Vagina (tissue), 2 donors: ENCODE data around the gene KCNG2. TPM values are rescaled to one million over a fixed set of nuclear protein-coding genes. Genes with fewer than 3 reads are reported as not detected.

Experiments
- DNase-seq, 2 donors: peaks; one replicate each; pipeline ENCODE4 v3.0.0-alpha.2; 2017; ENCODE audit errors: extremely low spot score in 2 of 2
- H3K27ac ChIP-seq: fragments of 200-600 bp; sonication (generic); one replicate; pipeline ENCODE4 v1.5.1; 2019
- H3K27me3 ChIP-seq: fragments of 200-600 bp; sonication (generic); one replicate; pipeline ENCODE4 v1.5.1; 2019
- H3K36me3 ChIP-seq, 2 donors: fragments of 200-600 bp; sonication (generic); one replicate each; pipeline ENCODE4 v1.5.1; 2017 to 2019
- H3K4me1 ChIP-seq: fragments of 200-600 bp; sonication (generic); one replicate; pipeline ENCODE4 v1.5.1; 2019
- H3K4me3 ChIP-seq, 2 donors: fragments of 200-600 bp; sonication (generic); 1 replicate in 1 of 2; 2 replicates in 1 of 2; pipeline ENCODE4 v1.5.1; 2016 to 2019
- H3K9me3 ChIP-seq: fragments of 200-600 bp; sonication (generic); one replicate; pipeline ENCODE4 v1.5.1; 2019
- POLR2A ChIP-seq, 2 donors: fragments of 450-650 bp; IDR thresholded peaks; one replicate each; pipeline ENCODE4 v1.6.1; 2017; ENCODE audit warnings: antibody characterized with exemption in 2 of 2, mild to moderate bottlenecking in 2 of 2, moderate library complexity in 2 of 2
- POLR2AphosphoS5 ChIP-seq, 2 donors: sonication (generic); formaldehyde crosslinking; IDR thresholded peaks; one replicate each; pipeline ENCODE4 v1.9.0; 2017; ENCODE audit warnings: antibody characterized with exemption in 2 of 2, mild to moderate bottlenecking in 2 of 2, low read depth in 1 of 2; ENCODE audit not compliant: insufficient read depth in 1 of 2
- intact Hi-C: fragments of 100-400 bp; cut with DNase I; formaldehyde crosslinking; loops from one replicate; pipeline ENCODE4 v1.15.1; 2023
- total RNA-seq: library from RNA; depleted of rRNA; stranded (reverse); fragments of >200 nt; gene quantifications from one replicate; pipeline ENCODE4 v1.2.3, GENCODE V29; 2016
- TF ChIP-seq, protein P1 (sequence below), 3 experiments: fragments of 450-650 bp in 2 of 3; fragments of 200-600 bp in 1 of 3; sonication (generic) in 1 of 3; IDR thresholded peaks; one replicate each; pipeline ENCODE4 v1.5.1; 2017 to 2019; ENCODE audit warnings: antibody characterized with exemption in 3 of 3, mild to moderate bottlenecking in 2 of 3, moderate library complexity in 2 of 3

KCNG2 gene
- total RNA-seq, 1 donor from 2014 or later, result not detected

- TF ChIP-seq POLR2A (IDR thresholded peaks at IDR 0.05) (no peak), POLR2AphosphoS5 (IDR thresholded peaks at IDR 0.05; ENCODE audit: insufficient read depth in 1 of 2, low read depth in 1 of 2) (no peak)
- TF ChIP-seq, protein P1, sequence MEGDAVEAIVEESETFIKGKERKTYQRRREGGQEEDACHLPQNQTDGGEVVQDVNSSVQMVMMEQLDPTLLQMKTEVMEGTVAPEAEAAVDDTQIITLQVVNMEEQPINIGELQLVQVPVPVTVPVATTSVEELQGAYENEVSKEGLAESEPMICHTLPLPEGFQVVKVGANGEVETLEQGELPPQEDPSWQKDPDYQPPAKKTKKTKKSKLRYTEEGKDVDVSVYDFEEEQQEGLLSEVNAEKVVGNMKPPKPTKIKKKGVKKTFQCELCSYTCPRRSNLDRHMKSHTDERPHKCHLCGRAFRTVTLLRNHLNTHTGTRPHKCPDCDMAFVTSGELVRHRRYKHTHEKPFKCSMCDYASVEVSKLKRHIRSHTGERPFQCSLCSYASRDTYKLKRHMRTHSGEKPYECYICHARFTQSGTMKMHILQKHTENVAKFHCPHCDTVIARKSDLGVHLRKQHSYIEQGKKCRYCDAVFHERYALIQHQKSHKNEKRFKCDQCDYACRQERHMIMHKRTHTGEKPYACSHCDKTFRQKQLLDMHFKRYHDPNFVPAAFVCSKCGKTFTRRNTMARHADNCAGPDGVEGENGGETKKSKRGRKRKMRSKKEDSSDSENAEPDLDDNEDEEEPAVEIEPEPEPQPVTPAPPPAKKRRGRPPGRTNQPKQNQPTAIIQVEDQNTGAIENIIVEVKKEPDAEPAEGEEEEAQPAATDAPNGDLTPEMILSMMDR (IDR thresholded peaks at IDR 0.05), result no peak
- Histone ChIP-seq H3K27me3 (peaks cover 5% of the 10 kb centered on the region), H3K27ac (no peak overlapping the region), H3K36me3 (no peaks in the 10 kb centered on the region), H3K9me3 (no peaks in the 10 kb centered on the region), H3K4me3 (no peak overlapping the region), H3K4me1 (peaks cover 7% of the 10 kb centered on the region)
- intact Hi-C loops, result no loop called here
- DNase-seq, result no peak
Observed at GRCh38 chr18:79792988-79793355, 4.8 kb upstream of the KCNG2 start.

- Histone ChIP-seq H3K4me3 (no peak overlapping the region), H3K4me1 (peaks cover 18% of the 10 kb centered on the region), H3K27ac (no peak overlapping the region), H3K27me3 (peaks cover 9% of the 10 kb centered on the region), H3K36me3 (no peaks in the 10 kb centered on the region), H3K9me3 (no peaks in the 10 kb centered on the region)
- TF ChIP-seq, protein P1 (IDR thresholded peaks at IDR 0.05), result no peak
- no peak for TF ChIP-seq POLR2AphosphoS5 (IDR thresholded peaks at IDR 0.05; ENCODE audit: insufficient read depth in 1 of 2, low read depth in 1 of 2)
- TF ChIP-seq POLR2A (IDR thresholded peaks at IDR 0.05), result no peak
- intact Hi-C loops, result no loop called here
- no peak for DNase-seq
Observed at GRCh38 chr18:79794846-79795245, 2.9 kb upstream of the KCNG2 start.

GRCh38 chr18:79795446-79795845, 2.3 kb upstream of the KCNG2 start:
- Histone ChIP-seq H3K4me1 (peaks cover 18% of the 10 kb centered on the region), H3K4me3 (no peak overlapping the region), H3K27ac (no peak overlapping the region), H3K9me3 (no peaks in the 10 kb centered on the region), H3K36me3 (no peaks in the 10 kb centered on the region), H3K27me3 (peaks cover 9% of the 10 kb centered on the region)
- no peak for DNase-seq
- intact Hi-C loops, result no loop called here
- TF ChIP-seq POLR2A (IDR thresholded peaks at IDR 0.05) (no peak), POLR2AphosphoS5 (IDR thresholded peaks at IDR 0.05; ENCODE audit: insufficient read depth in 1 of 2, low read depth in 1 of 2) (no peak)
- TF ChIP-seq, protein P1 (IDR thresholded peaks at IDR 0.05), result no peak

GRCh38 chr18:79796016-79796415, 1.7 kb upstream of the KCNG2 start:
- H3K4me1 ChIP-seq, result peaks cover 18% of the 10 kb centered on the region
- no peak overlapping the region for H3K27ac ChIP-seq
- H3K9me3 ChIP-seq, result no peaks in the 10 kb centered on the region
- TF ChIP-seq, protein P1 (IDR thresholded peaks at IDR 0.05), result no peak
- TF ChIP-seq POLR2A (IDR thresholded peaks at IDR 0.05) (no peak), POLR2AphosphoS5 (IDR thresholded peaks at IDR 0.05; ENCODE audit: insufficient read depth in 1 of 2, low read depth in 1 of 2) (no peak)
- intact Hi-C loops, result no loop called here
- peaks cover 9% of the 10 kb centered on the region for H3K27me3 ChIP-seq
- DNase-seq, result no peak
- no peaks in the 10 kb centered on the region for H3K36me3 ChIP-seq
- H3K4me3 ChIP-seq, result no peak overlapping the region

DNA sequence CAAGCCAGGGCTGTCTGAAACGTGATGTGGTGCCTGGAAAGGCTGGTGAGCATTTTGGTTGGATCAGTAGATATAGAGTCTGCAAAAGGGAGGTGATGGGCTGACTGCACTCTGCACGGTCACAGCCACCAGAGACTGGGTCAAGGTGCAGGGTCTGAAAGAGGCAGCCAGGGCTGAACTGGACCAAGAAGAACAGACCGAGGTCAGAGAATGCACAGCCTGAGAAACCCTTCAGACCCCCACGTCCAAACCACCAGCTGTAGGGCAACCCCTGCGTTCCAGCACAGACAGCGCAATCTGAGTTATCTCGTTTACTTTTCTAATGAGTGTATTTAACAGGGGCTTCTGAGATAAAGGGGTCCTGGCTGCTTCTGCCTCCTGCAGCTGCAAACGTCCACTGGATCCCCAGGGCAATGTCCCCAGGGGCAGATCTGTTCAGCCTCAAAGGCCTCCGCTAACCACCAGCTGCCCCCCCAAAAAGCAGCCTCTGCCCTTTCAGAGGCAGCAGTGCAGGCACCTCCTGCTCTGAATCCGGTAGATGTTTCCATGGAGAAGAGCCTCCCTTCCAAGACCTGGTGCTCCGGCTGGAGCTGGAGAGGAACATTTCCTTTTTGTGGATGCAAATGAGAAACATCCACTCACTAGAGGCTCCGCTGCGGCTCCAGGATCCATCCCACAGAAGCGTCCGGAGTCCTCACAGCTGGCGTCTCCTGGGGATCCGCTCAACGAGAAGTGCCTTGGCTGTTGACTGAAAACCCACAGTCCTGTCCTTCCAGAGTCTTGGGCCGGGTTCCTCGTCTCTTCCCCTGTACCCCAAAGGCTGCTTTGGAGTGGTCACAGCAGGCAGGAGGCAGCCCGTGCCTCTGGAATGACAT, 970 bp upstream of the KCNG2 start:
- TF ChIP-seq POLR2A (IDR thresholded peaks at IDR 0.05) (no peak), POLR2AphosphoS5 (IDR thresholded peaks at IDR 0.05; ENCODE audit: insufficient read depth in 1 of 2, low read depth in 1 of 2) (no peak)
- TF ChIP-seq, protein P1 (IDR thresholded peaks at IDR 0.05), result no peak
- H3K27me3 ChIP-seq, result peaks cover 9% of the 10 kb centered on the region

More for the DNA sequence above, 970 bp upstream of the KCNG2 start:
- H3K4me3 ChIP-seq, result no peak overlapping the region
- H3K27ac ChIP-seq, result no peak overlapping the region
- H3K9me3 ChIP-seq, result no peaks in the 10 kb centered on the region
- DNase-seq, result no peak
- H3K4me1 ChIP-seq, result peaks cover 18% of the 10 kb centered on the region
- no peaks in the 10 kb centered on the region for H3K36me3 ChIP-seq
- intact Hi-C loops, result no loop called here
